HUES6 (cell line): ENCODE data around the gene RPL27A.
"Not testable (repeated sequence)": the region's sequence is repeated elsewhere in the genome, so short reads cannot be mapped to it uniquely, and the experiment has no call there.

Experiments
- H3K27ac ChIP-seq: 2 replicates; pipeline ENCODE4 v1.7.0; 2013; ENCODE audit warnings: low read depth, mild to moderate bottlenecking, low read length, inconsistent platforms
- H3K27me3 ChIP-seq: 2 replicates; pipeline ENCODE4 v1.6.1; 2013; ENCODE audit warnings: low read length; ENCODE audit not compliant: control insufficient read depth, insufficient read depth
- H3K36me3 ChIP-seq: 2 replicates; pipeline ENCODE4 v1.6.1; 2013; ENCODE audit warnings: low read length; ENCODE audit not compliant: control insufficient read depth, insufficient read depth
- H3K4me1 ChIP-seq: 2 replicates; pipeline ENCODE4 v1.6.1; 2013; ENCODE audit warnings: low read length; ENCODE audit not compliant: control insufficient read depth, insufficient read depth
- H3K4me3 ChIP-seq: 2 replicates; pipeline ENCODE4 v1.5.1; 2013; ENCODE audit warnings: low read depth, low read length
- H3K9ac ChIP-seq: one replicate; pipeline ENCODE4 v1.6.1; 2013; ENCODE audit warnings: mild to moderate bottlenecking, low read length
- H3K9me3 ChIP-seq: 2 replicates; pipeline ENCODE4 v1.6.1; 2013; ENCODE audit warnings: low read depth, low read length; ENCODE audit not compliant: control insufficient read depth, insufficient read depth

The RPL27A gene

GRCh38 chr11:8650401-8650990 is 32.1 kb upstream of the RPL27A start:
- H3K4me1 ChIP-seq = no peaks in the 10 kb centered on the region; the same call in 1 of the 2 replicates
- no peaks in the 10 kb centered on the region for H3K27me3 ChIP-seq
- H3K9me3 ChIP-seq = no peaks in the 10 kb centered on the region
- H3K4me3 ChIP-seq = no peak overlapping the region
- H3K36me3 ChIP-seq = 0 out of 2 replicates have a peak, but pooled peaks cover 2% of the 10 kb centered on the region
- H3K27ac ChIP-seq = no peak overlapping the region
- H3K9ac ChIP-seq = no peak overlapping the region

- H3K9me3 ChIP-seq = no peaks in the 10 kb centered on the region
- H3K27me3 ChIP-seq = no peaks in the 10 kb centered on the region
- H3K4me3 ChIP-seq = no peak overlapping the region
- H3K27ac ChIP-seq = no peak overlapping the region
- H3K9ac ChIP-seq = no peak overlapping the region
- 0 out of 2 replicates have a peak, but pooled peaks cover 2% of the 10 kb centered on the region for H3K36me3 ChIP-seq
- H3K4me1 ChIP-seq = no peaks in the 10 kb centered on the region; the same call in 1 of the 2 replicates
These were observed 30.5 kb upstream of the RPL27A start for GRCh38 chr11:8652140-8652539.

- H3K4me1 ChIP-seq = no peaks in the 10 kb centered on the region; the same call in 1 of the 2 replicates
- H3K27me3 ChIP-seq = no peaks in the 10 kb centered on the region
- no peak overlapping the region for H3K27ac ChIP-seq
- H3K36me3 ChIP-seq = no peaks in the 10 kb centered on the region
- H3K9ac ChIP-seq = no peak overlapping the region
- H3K9me3 ChIP-seq = no peaks in the 10 kb centered on the region
- H3K4me3 ChIP-seq = no peak overlapping the region
These were observed 28.1 kb upstream of the RPL27A start for GRCh38 chr11:8654503-8654902.

- no peak overlapping the region for H3K27ac ChIP-seq
- H3K27me3 ChIP-seq = no peaks in the 10 kb centered on the region
- H3K9me3 ChIP-seq = no peaks in the 10 kb centered on the region
- no peaks in the 10 kb centered on the region for H3K36me3 ChIP-seq
- peak overlapping the region; percentile 14 for H3K9ac ChIP-seq
- no peak overlapping the region for H3K4me3 ChIP-seq
- no peaks in the 10 kb centered on the region; the same call in 1 of the 2 replicates for H3K4me1 ChIP-seq
These were observed 26.3 kb upstream of the RPL27A start for GRCh38 chr11:8656291-8656690.

- Histone ChIP-seq H3K4me3 (no peak overlapping the region), H3K4me1 (no peaks in the 10 kb centered on the region; the same call in 1 of the 2 replicates), H3K27me3 (no peaks in the 10 kb centered on the region), H3K9me3 (no peaks in the 10 kb centered on the region), H3K27ac (no peak overlapping the region), H3K9ac (no peak overlapping the region), H3K36me3 (no peaks in the 10 kb centered on the region)
These were observed 24.1 kb upstream of the RPL27A start for GRCh38 chr11:8658321-8659057.

- no peak overlapping the region for H3K27ac ChIP-seq
- no peaks in the 10 kb centered on the region for H3K36me3 ChIP-seq
- no peak overlapping the region for H3K9ac ChIP-seq
- H3K4me1 ChIP-seq = no peaks in the 10 kb centered on the region; the same call in 1 of the 2 replicates
- H3K9me3 ChIP-seq = no peaks in the 10 kb centered on the region
- H3K27me3 ChIP-seq = no peaks in the 10 kb centered on the region
- no peak overlapping the region for H3K4me3 ChIP-seq
These were observed 21.4 kb upstream of the RPL27A start for GRCh38 chr11:8661001-8661795.

GRCh38 chr11:8665222-8665621 is 17.4 kb upstream of the RPL27A start:
- no peaks in the 10 kb centered on the region for H3K9me3 ChIP-seq
- no peaks in the 10 kb centered on the region for H3K4me1 ChIP-seq
- H3K27me3 ChIP-seq = no peaks in the 10 kb centered on the region
- H3K4me3 ChIP-seq = no peak overlapping the region
- H3K36me3 ChIP-seq = no peaks in the 10 kb centered on the region
- no peak overlapping the region for H3K9ac ChIP-seq
- H3K27ac ChIP-seq = no peak overlapping the region

- H3K9me3 ChIP-seq, H3K27me3 ChIP-seq, H3K27ac ChIP-seq, H3K36me3 ChIP-seq, H3K9ac ChIP-seq, H3K4me3 ChIP-seq: not testable (repeated sequence)
- H3K4me1 ChIP-seq = peaks cover 19% of the 10 kb centered on the region
These were observed 12.5 kb upstream of the RPL27A start for GRCh38 chr11:8670081-8670480.

GRCh38 chr11:8671193-8671612 is 11.4 kb upstream of the RPL27A start:
- Histone ChIP-seq H3K27me3 (no peaks in the 10 kb centered on the region), H3K4me3 (peak overlapping the region; percentile 7; the same call in 1 of the 2 replicates), H3K27ac (peak overlapping the region; percentile 91), H3K9me3 (no peaks in the 10 kb centered on the region), H3K9ac (peak overlapping the region; percentile 80), H3K4me1 (peaks cover 23% of the 10 kb centered on the region), H3K36me3 (no peaks in the 10 kb centered on the region)

- H3K9me3 ChIP-seq = no peaks in the 10 kb centered on the region
- peak overlapping the region; percentile 91 for H3K27ac ChIP-seq
- peaks cover 27% of the 10 kb centered on the region for H3K4me1 ChIP-seq
- no peaks in the 10 kb centered on the region for H3K36me3 ChIP-seq
- H3K9ac ChIP-seq = peak overlapping the region; percentile 80
- H3K4me3 ChIP-seq = peak overlapping the region; percentile 4; the same call in 1 of the 2 replicates
- no peaks in the 10 kb centered on the region for H3K27me3 ChIP-seq
These were observed 10.9 kb upstream of the RPL27A start for GRCh38 chr11:8671651-8672062.

GRCh38 chr11:8672346-8672745 is 10.2 kb upstream of the RPL27A start:
- Histone ChIP-seq H3K27ac (peak overlapping the region; percentile 91), H3K9ac (peak overlapping the region; percentile 80), H3K27me3 (no peaks in the 10 kb centered on the region), H3K4me3 (no peak overlapping the region), H3K36me3 (no peaks in the 10 kb centered on the region), H3K4me1 (peaks cover 29% of the 10 kb centered on the region), H3K9me3 (no peaks in the 10 kb centered on the region)
